ENCODE data around the gene ERLIN1. TPM values are rescaled to one million over a fixed set of nuclear protein-coding genes. Genes with fewer than 3 reads are reported as not detected.

The ERLIN1 gene
- total and polyA plus RNA-seq, 7 experiments from 2014 or later: 3.9 to 19.3 (median 12.4) TPM

- no peaks in the 10 kb centered on the region for H3K9me3 ChIP-seq (ENCODE audit: control insufficient read depth in 2 of 3, low read length in 3 of 3)
- no peaks in the 10 kb centered on the region for H3K4me1 ChIP-seq (ENCODE audit: control insufficient read depth in 2 of 2, insufficient read depth in 2 of 2, low read length in 2 of 2)
- ATAC-seq: no peak
- peaks cover 0 to 17% (median 4%) of the 10 kb centered on the region in 11 donors for H3K9me3 Mint-ChIP-seq
- H3K27ac Mint-ChIP-seq: no peak overlapping the region
- CTCF ChIA-PET: no interaction called here
- POLR2A ChIA-PET: no interaction called here
- no peak overlapping the region for H3K4me3 ChIP-seq (ENCODE audit: low read length)
- H3K4me3 Mint-ChIP-seq: no peak overlapping the region
- DNase-seq: no peak
- H3K27me3 Mint-ChIP-seq: peaks cover 22 to 54% (median 42%) of the 10 kb centered on the region in 5 donors
- intact Hi-C loops (cut with micrococcal nuclease): no loop called here
- no peaks in the 10 kb centered on the region for H3K36me3 ChIP-seq (ENCODE audit: control insufficient read depth in 2 of 3, insufficient read depth in 3 of 3, low read length in 3 of 3)
- peaks cover 0 to 7% (median 0%) of the 10 kb centered on the region in 5 donors for H3K36me3 Mint-ChIP-seq
- no peaks in the 10 kb centered on the region for H3K27me3 ChIP-seq (ENCODE audit: control insufficient read depth in 2 of 2, insufficient read depth in 2 of 2, low read length in 2 of 2)
- no peaks in the 10 kb centered on the region for H3K4me1 Mint-ChIP-seq
- no peak overlapping the region for H3K27ac ChIP-seq (ENCODE audit: low read depth, low read length)
These were observed 84.4 kb downstream of the ERLIN1 start for GRCh38 chr10:100101192-100102076.

- ATAC-seq: no peak
- Histone ChIP-seq H3K36me3 (ENCODE audit: control insufficient read depth in 2 of 3, insufficient read depth in 3 of 3, low read length in 3 of 3) (no peaks in the 10 kb centered on the region), H3K4me3 (ENCODE audit: low read length) (no peak overlapping the region), H3K27ac (ENCODE audit: low read depth, low read length) (no peak overlapping the region), H3K4me1 (ENCODE audit: control insufficient read depth in 2 of 2, insufficient read depth in 2 of 2, low read length in 2 of 2) (no peaks in the 10 kb centered on the region), H3K9me3 (ENCODE audit: control insufficient read depth in 2 of 3, low read length in 3 of 3) (no peaks in the 10 kb centered on the region), H3K27me3 (ENCODE audit: control insufficient read depth in 2 of 2, insufficient read depth in 2 of 2, low read length in 2 of 2) (no peaks in the 10 kb centered on the region)
- Mint-ChIP-seq H3K27ac (no peak overlapping the region), H3K9me3 (peaks cover 0 to 17% (median 4%) of the 10 kb centered on the region in 11 donors), H3K27me3 (peaks cover 22 to 57% (median 43%) of the 10 kb centered on the region in 5 donors), H3K36me3 (peaks cover 0 to 7% (median 0%) of the 10 kb centered on the region in 5 donors), H3K4me1 (no peaks in the 10 kb centered on the region), H3K4me3 (no peak overlapping the region)
- POLR2A ChIA-PET: no interaction called here
- no peak for DNase-seq
- CTCF ChIA-PET: no interaction called here
- intact Hi-C loops (cut with micrococcal nuclease): no loop called here
These were observed 85.1 kb downstream of the ERLIN1 start for GRCh38 chr10:100100651-100101184.

Other genes starting within 250 kb of the ERLIN1 start
- 1 to 10 TPM; 2.8 to 8.5 (median 4.4) TPM for gene DNMBP, start 176.1 kb downstream of the ERLIN1 start, total RNA-seq
- under 1 TPM; 0.40 to 0.94 TPM for gene DNMBP, start 176.1 kb downstream of the ERLIN1 start, polyA plus RNA-seq
- gene CPN1, start 104.2 kb downstream of the ERLIN1 start, total RNA-seq: not detected
- not detected for gene CPN1, start 104.2 kb downstream of the ERLIN1 start, polyA plus RNA-seq
- 10 to 100 TPM; 13.4 to 25.4 (median 16.6) TPM for gene CHUK, start 43.6 kb upstream of the ERLIN1 start, total RNA-seq
- 10 to 100 TPM; 10.6 to 14.6 TPM for gene CHUK, start 43.6 kb upstream of the ERLIN1 start, polyA plus RNA-seq
- gene CWF19L1, start 81.6 kb upstream of the ERLIN1 start, total RNA-seq: 10 to 100 TPM; 41.8 to 46.8 (median 42.6) TPM
- gene CWF19L1, start 81.6 kb upstream of the ERLIN1 start, polyA plus RNA-seq: 10 to 100 TPM; 31.2 to 45.0 TPM
- 10 to 100 TPM; 31.5 to 51.3 (median 39.9) TPM for gene BLOC1S2, start 100.7 kb upstream of the ERLIN1 start, total RNA-seq
- gene BLOC1S2, start 100.7 kb upstream of the ERLIN1 start, polyA plus RNA-seq: 10 to 100 TPM; 51.9 to 63.4 TPM
- under 1 TPM in 1 of 5 experiments, not detected in 4; 0.46 TPM for gene PKD2L1, start 144.2 kb upstream of the ERLIN1 start, total RNA-seq
- under 1 TPM in 1 of 2 donors, not detected in 1; 0.10 TPM for gene PKD2L1, start 144.2 kb upstream of the ERLIN1 start, polyA plus RNA-seq
- gene SCD, start 161.2 kb upstream of the ERLIN1 start, total RNA-seq: 100 to 1,000 TPM in 1 of 5 experiments, 1 to 10 TPM in 4; 1.1 to 121 (median 2.3) TPM
- 1 to 10 TPM; 1.0 to 2.7 TPM for gene SCD, start 161.2 kb upstream of the ERLIN1 start, polyA plus RNA-seq